Dedifferentiated amniotic fluid mesenchymal stem cell (primary cell): ENCODE results near the gene CPSF3.
"Not testable (repeated sequence)": the region's sequence is repeated elsewhere in the genome, so short reads cannot be mapped to it uniquely, and the experiment has no call there.

Experiments
- DNase-seq: peaks from one replicate; pipeline ENCODE4 v3.0.0-alpha.2; 2016; ENCODE audit errors: extremely low spot score

Gene CPSF3

GRCh38 chr2:9466147-9466683, 42.8 kb downstream of the CPSF3 start:
- DNase-seq = no peak

DNA sequence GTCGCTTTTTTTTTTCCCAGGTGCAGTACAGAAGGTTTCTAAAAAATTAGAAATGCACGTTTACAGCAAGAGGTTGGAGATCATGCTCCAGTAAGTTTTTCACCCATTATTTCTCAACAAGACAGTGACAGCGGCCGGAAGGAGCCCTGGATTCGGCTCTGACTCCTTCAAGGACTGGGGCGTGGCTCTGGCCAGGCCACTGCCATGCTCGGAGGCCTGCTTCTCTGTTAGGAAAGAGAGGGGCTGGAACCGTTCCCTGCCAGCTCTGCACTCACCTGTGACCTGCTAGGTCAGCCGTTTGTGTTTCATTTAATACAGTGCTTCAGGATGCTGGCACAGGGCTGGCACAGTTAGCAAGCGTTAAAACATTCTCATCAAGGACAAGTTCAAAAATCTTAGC, 44.2 kb downstream of the CPSF3 start:
- no peak for DNase-seq

DNA sequence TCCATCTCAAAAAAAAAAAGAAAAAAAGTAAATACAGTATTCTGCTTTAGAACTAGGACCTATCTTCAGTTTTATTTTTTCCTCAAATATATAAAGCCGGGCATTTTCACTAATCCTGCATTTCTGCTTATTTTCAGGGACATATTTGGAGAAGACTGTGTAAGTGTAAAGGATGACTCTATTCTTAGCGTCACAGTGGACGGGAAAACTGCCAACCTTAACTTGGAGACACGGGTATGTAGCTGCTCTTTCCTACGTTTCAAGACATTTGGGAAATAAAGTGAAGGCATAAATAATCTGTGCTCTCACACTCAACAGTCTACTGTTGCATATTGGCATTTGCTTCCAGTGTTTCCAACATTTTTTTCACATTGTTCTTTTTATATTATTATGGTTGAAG, 47.8 kb downstream of the CPSF3 start:
- no peak for DNase-seq

DNA sequence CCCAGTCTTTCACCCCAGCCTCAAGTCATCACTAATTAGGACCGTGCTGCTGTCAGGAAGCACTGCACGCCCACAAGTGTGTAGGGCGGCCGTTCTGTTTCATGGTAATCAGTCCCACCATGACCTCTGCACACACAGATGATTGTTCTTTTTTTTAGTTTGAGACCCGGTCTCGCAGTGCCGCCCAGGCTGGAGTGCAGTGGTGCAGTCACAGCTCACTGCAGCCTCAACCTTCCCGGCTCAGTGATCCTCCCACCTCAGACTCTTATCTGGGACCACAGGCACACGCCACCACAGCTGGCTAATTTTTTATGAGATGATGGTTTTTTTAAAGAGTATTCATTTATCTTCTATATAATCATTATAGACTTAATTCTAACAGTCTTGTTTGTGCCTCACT, 49.1 kb downstream of the CPSF3 start:
- no peak for DNase-seq

- no peak for DNase-seq
Observed at GRCh38 chr2:9473308-9473984, 50.0 kb downstream of the CPSF3 start.

DNA sequence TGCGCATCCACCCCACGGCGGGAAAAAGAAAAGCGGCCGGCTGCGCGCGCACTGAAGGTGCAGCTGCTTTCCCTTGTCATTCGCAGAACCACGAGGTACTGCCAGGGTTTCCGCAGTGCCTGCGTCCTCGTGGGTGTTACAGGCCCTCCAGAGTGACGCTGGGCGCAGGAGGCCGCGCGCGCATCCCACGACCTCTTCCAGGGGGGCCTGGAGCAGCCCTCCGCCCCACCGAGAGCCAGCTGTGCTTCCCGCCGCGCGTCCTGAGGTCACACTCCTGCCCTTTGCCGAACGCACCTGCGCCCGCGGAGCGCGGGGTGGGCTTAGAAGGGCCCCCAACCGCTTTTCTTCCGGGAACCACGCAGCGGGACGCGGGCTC, 50.5 kb downstream of the CPSF3 start:
- no peak for DNase-seq

DNA sequence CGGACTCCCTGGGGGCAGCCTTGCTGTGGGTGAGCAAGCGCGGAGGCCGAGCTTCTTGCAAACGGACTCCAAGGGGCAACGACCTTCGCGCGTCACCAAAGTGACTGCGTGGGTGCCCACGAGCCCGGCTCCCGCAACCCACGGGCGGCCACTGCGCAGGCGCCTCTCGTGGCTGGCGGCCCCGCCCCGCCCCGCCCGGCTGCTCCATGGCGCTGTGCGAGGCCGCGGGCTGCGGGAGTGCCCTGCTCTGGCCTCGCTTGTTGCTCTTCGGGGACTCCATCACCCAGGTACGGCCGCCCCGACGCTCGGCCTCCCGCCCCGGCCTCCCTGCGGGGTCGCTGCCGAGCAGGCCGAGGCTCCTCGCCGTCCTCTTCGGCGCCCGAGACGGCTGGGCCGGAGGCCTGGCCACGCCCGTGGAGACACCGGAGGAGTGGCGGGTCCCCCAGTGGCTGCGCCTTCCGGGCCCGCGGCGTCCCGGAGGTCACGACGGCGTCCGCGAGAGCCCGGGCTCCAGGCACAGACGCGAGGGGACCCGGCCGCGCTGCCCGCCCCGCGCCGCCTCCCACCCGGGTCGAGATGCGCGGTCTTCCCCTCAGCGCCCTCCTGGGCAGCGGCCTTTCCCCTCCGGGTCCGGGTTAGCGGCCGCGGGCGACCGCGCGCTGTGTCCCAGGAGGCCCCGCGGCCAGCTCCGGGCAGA, 51.1 kb downstream of the CPSF3 start, which contains the start of gene IAH1:
Gene IAH1, plus strand, starts transcription at position 191 of the 697 bp plus-strand sequence. Its CDS starts 16 bp downstream, at position 207.
- no peak for DNase-seq

- DNase-seq = no peak
Observed at GRCh38 chr2:9477914-9478313, 54.5 kb downstream of the CPSF3 start.

- no peak for DNase-seq
Observed at GRCh38 chr2:9478526-9478925, 55.1 kb downstream of the CPSF3 start.

DNA sequence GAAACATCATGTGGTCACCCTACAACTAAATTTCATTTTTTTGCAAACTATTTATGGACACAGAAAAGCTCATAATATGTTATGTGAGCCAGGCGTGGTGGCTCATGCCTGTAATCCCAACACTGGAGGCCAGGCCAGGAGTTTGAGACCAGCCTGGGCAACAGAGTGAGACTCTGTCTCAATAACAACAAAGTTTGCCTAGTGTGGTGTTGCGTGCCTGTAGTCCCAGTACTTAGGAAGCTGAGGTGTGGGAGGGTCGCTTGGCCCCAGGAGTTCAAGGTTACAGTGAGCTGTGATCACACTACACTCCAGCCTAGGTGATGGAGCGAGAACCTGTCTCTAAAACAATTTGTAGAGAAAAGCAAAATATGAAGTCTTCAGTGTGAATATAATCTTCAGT, 56.7 kb downstream of the CPSF3 start:
- no peak for DNase-seq

- no peak for DNase-seq
Observed at GRCh38 chr2:9483107-9483506, 59.7 kb downstream of the CPSF3 start.

DNA sequence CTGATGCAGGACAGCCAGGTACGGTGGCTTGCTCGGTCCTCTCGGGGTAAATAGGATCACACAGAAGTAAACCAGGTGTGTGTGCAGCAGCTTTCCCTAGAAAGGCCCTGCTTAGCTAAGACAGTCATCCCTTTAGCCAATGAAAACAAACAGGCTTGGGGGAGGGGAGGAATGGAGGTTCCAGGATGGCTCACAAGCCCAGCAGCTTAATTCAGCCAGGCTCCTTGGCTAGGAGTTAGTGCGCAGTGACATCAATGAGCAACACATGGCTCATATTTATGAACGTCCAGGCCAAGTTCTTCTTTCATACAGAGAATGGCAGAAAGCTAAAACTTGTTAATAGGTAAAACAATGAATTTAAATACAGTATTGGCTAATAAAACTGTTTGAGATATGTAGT, 61.1 kb downstream of the CPSF3 start:
- no peak for DNase-seq

- no peak for DNase-seq
Observed at GRCh38 chr2:9488583-9489547, 65.4 kb downstream of the CPSF3 start.

DNA sequence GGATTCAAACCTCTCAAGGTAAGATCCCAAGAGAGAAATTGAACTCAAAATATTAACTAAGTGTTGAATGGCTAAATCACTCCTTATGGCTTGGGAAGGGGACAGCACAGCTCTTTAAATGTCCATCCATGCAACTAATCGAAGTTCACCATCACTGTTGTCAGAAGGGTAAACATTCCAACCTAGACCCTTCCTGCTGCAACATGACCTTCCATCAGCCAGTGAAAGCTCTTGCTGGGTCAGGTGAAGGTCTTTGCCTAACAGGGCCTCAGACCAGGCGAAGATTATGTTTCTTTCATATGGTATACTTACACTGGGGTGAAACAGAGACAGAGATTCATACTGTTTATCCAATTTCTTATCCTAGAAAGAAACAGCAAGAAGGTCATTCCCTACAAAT, 67.3 kb downstream of the CPSF3 start:
- no peak for DNase-seq

DNA sequence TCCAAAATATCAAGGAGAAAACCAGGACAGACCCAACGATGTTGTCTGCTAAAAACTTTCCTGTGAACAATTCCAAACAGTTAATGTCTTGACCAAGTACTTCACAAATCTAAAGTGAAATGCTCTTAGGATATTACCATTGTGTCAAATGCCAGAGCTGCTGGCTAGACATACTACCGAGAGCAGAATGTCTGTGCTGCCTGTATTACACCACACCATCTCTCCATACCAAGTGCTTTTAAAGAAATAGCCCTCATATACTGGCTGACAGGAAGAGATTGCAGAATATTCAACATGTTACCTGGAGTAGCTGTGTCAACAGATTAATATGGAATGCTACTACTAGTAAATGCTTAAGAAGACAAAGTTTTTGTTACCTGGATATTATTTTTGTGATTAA, 69.5 kb downstream of the CPSF3 start:
- DNase-seq = no peak

DNA sequence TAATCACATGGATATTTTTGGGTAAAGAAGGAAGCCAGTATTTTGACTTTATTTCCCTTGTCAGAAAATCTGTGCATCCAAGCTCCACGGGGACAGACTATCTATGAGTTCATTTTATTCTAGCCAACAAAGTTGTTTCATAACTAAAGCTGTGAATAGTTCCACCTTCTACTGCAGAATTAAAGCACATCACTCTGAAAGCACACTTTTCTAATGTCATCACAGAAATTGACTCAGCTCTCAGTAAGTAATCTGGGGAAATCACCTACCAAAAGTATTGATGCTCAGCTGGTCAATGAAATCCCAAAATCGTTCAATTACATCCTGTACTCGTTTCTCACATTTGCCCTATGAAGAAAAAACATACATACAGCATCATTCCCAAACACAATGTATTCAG, 70.0 kb downstream of the CPSF3 start:
- no peak for DNase-seq

DNA sequence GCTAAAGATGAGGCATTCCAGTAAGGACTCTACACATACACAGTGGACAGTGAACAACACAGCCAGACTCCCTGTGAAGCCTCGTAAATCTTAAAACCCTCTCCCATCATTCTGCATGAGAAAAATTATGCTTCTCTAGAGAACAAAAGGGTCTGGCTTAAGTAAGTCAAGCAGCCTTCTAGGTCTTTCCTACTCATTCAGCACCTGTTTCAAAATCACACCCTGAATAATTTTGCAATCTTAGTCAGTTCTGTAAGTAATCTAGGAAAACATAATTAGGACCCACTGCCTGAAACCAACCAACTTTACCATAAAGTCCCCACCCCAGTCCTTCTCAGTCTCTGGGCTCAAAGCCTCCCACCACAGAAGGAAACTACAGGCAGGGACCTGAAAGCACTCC, 70.6 kb downstream of the CPSF3 start:
- no peak for DNase-seq

DNA sequence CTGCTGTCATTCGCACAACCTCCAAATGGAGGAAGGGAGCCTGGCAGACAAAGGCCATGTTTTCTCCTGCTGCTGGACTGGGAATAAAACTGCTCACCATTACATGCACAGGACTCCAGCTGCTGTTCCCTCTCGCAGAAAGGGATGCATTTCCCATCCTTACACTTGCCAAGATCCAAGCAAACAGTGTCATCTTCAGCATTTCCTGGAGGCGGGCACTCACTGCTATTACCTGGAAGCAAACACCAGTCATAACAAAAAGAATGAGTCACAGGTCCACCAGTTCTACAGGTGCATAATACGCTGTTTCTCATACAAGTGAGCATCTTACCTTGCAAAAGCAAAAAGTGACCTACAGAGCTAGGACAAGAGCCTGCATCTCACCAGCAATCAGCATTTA, 73.6 kb downstream of the CPSF3 start:
- DNase-seq = no peak

GRCh38 chr2:9498210-9498609, 74.8 kb downstream of the CPSF3 start:
- DNase-seq = no peak

DNA sequence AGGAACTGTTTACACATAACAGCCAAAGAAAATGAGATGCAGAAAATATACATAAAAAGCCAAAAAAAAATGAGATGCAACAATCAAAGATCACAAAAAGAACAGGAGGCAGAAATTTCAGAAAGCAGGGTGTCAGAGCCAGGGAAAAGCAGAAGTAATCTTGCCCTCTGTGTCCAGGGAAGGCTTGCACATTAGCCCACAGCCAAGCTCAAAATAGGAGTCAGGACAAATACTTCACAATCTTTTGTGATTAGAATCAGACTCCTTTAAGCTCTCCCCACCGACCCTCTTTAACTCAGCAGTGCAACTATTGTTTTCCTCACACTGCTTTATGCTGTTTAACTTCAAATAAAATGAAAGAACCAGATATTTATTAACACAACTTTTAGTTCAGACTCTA, 85.5 kb downstream of the CPSF3 start:
- DNase-seq = no peak

GRCh38 chr2:9513946-9514345, 90.5 kb downstream of the CPSF3 start:
- DNase-seq = not testable (repeated sequence)

DNA sequence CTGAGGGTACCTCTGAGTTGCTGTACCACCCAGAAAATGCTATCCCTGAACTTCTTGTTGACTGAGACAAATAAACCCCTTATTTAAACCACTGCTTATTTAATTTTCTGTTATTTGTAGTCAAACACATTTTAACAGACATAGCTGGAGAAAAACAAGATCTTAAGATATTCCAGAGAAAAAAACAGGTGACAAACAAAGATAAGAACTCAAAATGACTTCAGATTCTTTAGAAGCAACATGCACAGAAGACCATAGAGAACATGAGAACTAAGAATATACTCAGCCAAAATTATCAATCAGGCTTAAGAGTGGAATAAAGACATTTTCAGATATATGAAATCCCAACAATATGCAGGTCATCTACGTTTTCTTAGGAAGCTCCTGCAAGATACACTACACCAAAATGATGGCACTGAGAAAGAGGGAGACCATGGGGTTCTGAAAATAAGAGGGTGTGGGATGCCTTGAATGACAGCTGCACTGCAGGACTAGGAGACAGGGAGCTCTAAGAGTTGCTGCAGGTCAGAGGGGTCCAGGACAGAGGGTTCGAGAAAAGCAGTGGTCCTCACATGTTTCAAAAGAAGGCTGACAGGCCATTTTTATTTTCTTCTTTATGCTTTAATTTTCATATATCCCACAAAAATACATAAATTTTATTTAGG, 93.8 kb downstream of the CPSF3 start:
- no peak for DNase-seq
